MM.1S (cell line): ENCODE results near the gene DUSP9.

Experiments used
- DNase-seq: peaks from one replicate; pipeline ENCODE4 v3.0.0-alpha.2; 2015
- H2AFZ ChIP-seq: fragments of 300-600 bp; sonication (generic); 2 replicates; pipeline ENCODE4 v1.6.0; 2016; ENCODE audit warnings: antibody characterized with exemption, low read length
- H3F3A ChIP-seq: fragments of 300-600 bp; sonication (generic); 2 replicates; pipeline ENCODE4 v1.6.1; 2016; ENCODE audit warnings: mild to moderate bottlenecking, antibody characterized with exemption, low read length, moderate library complexity, mixed read lengths; ENCODE audit not compliant: insufficient read depth
- H3K27ac ChIP-seq: fragments of 300-600 bp; sonication (generic); 2 replicates; pipeline ENCODE4 v1.5.1; 2016; ENCODE audit warnings: mild to moderate bottlenecking, low read length
- H3K27me3 ChIP-seq: fragments of 300-600 bp; sonication (generic); replicated peaks from 2 replicates; pipeline ENCODE4 v1.6.0; 2016; ENCODE audit warnings: low read length; ENCODE audit not compliant: insufficient read depth
- H3K36me3 ChIP-seq: fragments of 300-600 bp; sonication (generic); replicated peaks from 2 replicates; pipeline ENCODE4 v1.6.1; 2016; ENCODE audit warnings: mild to moderate bottlenecking, low read length, mixed read lengths; ENCODE audit not compliant: insufficient read depth
- H3K4me1 ChIP-seq: fragments of 300-600 bp; sonication (generic); 2 replicates; pipeline ENCODE4 v1.6.1; 2016; ENCODE audit warnings: low read length, mixed read lengths
- H3K4me2 ChIP-seq: fragments of 300-600 bp; sonication (generic); 2 replicates; pipeline ENCODE4 v1.6.0; 2016; ENCODE audit warnings: low read depth, low read length
- H3K4me3 ChIP-seq: fragments of 300-600 bp; sonication (generic); 2 replicates; pipeline ENCODE4 v1.5.1; 2016; ENCODE audit warnings: low read length, mixed read lengths
- H3K79me2 ChIP-seq: fragments of 300-600 bp; sonication (generic); 2 replicates; pipeline ENCODE4 v1.6.1; 2016; ENCODE audit warnings: mixed run types, low read length, mixed read lengths
- H3K9ac ChIP-seq: fragments of 300-600 bp; sonication (generic); 2 replicates; pipeline ENCODE4 v1.6.1; 2016; ENCODE audit warnings: low read length, mixed read lengths
- H3K9me2 ChIP-seq: fragments of 300-600 bp; sonication (generic); replicated peaks from 2 replicates; pipeline ENCODE4 v1.6.1; 2016; ENCODE audit warnings: mild to moderate bottlenecking, low read length, mixed read lengths; ENCODE audit not compliant: insufficient read depth
- H3K9me3 ChIP-seq: fragments of 300-600 bp; sonication (generic); replicated peaks from 2 replicates; pipeline ENCODE4 v1.6.1; 2016; ENCODE audit warnings: mild to moderate bottlenecking, low read length, mixed read lengths; ENCODE audit not compliant: insufficient read depth
- H4K20me1 ChIP-seq: fragments of 300-600 bp; sonication (generic); 2 replicates; pipeline ENCODE4 v1.6.1; 2016; ENCODE audit warnings: mild to moderate bottlenecking, low read length, moderate library complexity, mixed read lengths; ENCODE audit not compliant: insufficient read depth
- EZH2 ChIP-seq: fragments of 300-600 bp; sonication (generic); optimal IDR thresholded peaks from 2 replicates; pipeline ENCODE3; 2017; ENCODE audit warnings: low read depth, mild to moderate bottlenecking, antibody characterized with exemption, low read length, mixed read lengths
- EZH2phosphoT487 ChIP-seq: fragments of 300-600 bp; sonication (generic); IDR thresholded peaks from 2 replicates; pipeline ENCODE4 v1.6.1; 2018; ENCODE audit warnings: antibody characterized with exemption, low read length
- TF ChIP-seq, protein P1 (sequence below): fragments of 300-600 bp; sonication (generic); IDR thresholded peaks from 2 replicates; pipeline ENCODE4 v1.5.1; 2016; ENCODE audit warnings: antibody characterized with exemption, low read length, mixed read lengths

Gene DUSP9

GRCh38 chrX:153608376-153608775 lies 38.6 kb upstream of the DUSP9 start:
- H2AFZ ChIP-seq, result no peak overlapping the region
- no peak overlapping the region for H3K4me2 ChIP-seq
- H3K27me3 ChIP-seq, result peaks cover 38% of the 10 kb centered on the region
- no peaks in the 10 kb centered on the region for H3K9me2 ChIP-seq
- no peaks in the 10 kb centered on the region for H3K9me3 ChIP-seq
- H3K27ac ChIP-seq, result no peak overlapping the region
- H3K4me1 ChIP-seq, result no peaks in the 10 kb centered on the region
- TF ChIP-seq, protein P1, sequence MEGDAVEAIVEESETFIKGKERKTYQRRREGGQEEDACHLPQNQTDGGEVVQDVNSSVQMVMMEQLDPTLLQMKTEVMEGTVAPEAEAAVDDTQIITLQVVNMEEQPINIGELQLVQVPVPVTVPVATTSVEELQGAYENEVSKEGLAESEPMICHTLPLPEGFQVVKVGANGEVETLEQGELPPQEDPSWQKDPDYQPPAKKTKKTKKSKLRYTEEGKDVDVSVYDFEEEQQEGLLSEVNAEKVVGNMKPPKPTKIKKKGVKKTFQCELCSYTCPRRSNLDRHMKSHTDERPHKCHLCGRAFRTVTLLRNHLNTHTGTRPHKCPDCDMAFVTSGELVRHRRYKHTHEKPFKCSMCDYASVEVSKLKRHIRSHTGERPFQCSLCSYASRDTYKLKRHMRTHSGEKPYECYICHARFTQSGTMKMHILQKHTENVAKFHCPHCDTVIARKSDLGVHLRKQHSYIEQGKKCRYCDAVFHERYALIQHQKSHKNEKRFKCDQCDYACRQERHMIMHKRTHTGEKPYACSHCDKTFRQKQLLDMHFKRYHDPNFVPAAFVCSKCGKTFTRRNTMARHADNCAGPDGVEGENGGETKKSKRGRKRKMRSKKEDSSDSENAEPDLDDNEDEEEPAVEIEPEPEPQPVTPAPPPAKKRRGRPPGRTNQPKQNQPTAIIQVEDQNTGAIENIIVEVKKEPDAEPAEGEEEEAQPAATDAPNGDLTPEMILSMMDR, result no peak
- no peak for TF ChIP-seq EZH2phosphoT487
- no peak for TF ChIP-seq EZH2
- no peaks in the 10 kb centered on the region for H3K36me3 ChIP-seq
- no peaks in the 10 kb centered on the region for H4K20me1 ChIP-seq
- no peak overlapping the region for H3K4me3 ChIP-seq
- H3K9ac ChIP-seq, result no peak overlapping the region
- no peaks in the 10 kb centered on the region for H3K79me2 ChIP-seq
- DNase-seq, result no peak
- no peaks in the 10 kb centered on the region for H3F3A ChIP-seq

- Histone ChIP-seq H3K9ac (no peak overlapping the region), H2AFZ (no peak overlapping the region), H3K27me3 (peaks cover 42% of the 10 kb centered on the region), H3K9me3 (no peaks in the 10 kb centered on the region), H3K9me2 (no peaks in the 10 kb centered on the region), H3K79me2 (no peaks in the 10 kb centered on the region), H3K4me2 (no peak overlapping the region), H3F3A (no peaks in the 10 kb centered on the region), H3K27ac (no peak overlapping the region), H4K20me1 (no peaks in the 10 kb centered on the region), H3K4me3 (no peak overlapping the region), H3K36me3 (no peaks in the 10 kb centered on the region), H3K4me1 (no peaks in the 10 kb centered on the region)
- no peak for TF ChIP-seq EZH2
- TF ChIP-seq, protein P1, result no peak
- no peak for DNase-seq
Measured at GRCh38 chrX:153608806-153609205, 38.2 kb upstream of the DUSP9 start.

DNA sequence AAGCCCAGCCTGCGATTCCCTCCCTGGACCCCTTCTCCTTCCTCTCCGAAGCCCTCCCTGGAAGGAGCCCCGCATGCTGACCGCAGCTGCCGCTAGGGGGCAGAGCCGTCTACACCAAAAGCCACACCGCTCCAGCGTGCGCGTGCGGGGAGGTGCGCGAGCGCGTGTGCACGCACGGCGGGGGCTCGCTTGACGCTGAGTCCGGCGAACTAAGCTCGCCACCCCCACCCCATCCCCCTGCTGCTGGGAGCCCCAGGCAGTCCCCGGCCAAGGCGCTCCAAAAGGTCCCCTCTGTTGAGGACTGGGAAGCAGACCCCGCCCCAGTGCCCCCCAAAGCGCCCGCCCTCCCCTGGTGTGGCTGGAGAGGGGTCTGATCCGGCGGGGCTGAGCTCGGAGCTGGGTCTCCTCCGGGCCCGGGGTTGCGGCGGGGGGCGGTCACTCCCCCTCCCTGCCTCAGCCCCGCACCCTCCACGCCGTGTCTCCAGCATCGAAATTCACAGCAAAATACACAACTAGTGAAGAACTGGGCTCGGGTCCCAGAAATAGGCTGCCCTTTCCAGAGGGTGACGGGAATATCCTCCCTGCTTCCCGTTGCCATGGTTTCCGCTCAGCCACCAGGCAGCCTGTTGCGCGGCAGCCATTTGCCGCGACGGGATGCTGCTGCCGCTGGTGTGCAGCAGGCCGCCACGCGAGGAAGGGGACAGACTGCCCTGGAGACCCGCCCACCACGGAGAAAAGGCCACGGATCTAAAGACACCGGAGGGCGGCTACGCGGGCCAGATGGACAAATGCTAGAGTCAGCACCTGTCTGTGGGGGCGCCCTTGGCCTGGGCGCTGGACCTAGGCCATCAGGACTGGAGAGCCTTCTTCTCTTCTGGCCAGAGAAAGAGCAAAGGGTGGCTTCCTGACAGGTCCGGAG lies 36.8 kb upstream of the DUSP9 start:
- Histone ChIP-seq H3K4me3 (no peak overlapping the region), H3K4me1 (no peaks in the 10 kb centered on the region), H4K20me1 (no peaks in the 10 kb centered on the region), H3K4me2 (peak overlapping the region; percentile 18; the same call in 1 of the 2 replicates), H3F3A (no peaks in the 10 kb centered on the region), H2AFZ (no peak overlapping the region), H3K9ac (no peak overlapping the region), H3K9me3 (no peaks in the 10 kb centered on the region), H3K9me2 (no peaks in the 10 kb centered on the region), H3K79me2 (no peaks in the 10 kb centered on the region), H3K27me3 (peaks cover 56% of the 10 kb centered on the region), H3K36me3 (no peaks in the 10 kb centered on the region), H3K27ac (no peak overlapping the region)
- TF ChIP-seq, protein P1, result peak; percentile 51
- TF ChIP-seq EZH2phosphoT487 (no peak), EZH2 (no peak)
- no peak for DNase-seq
